Measurements from ENCODE around the gene ITPRIP. TPM values are rescaled to one million over a fixed set of nuclear protein-coding genes. Genes with fewer than 3 reads are reported as not detected.

The ITPRIP gene
- total and polyA plus RNA-seq, 10 donors, result 7.2 to 37.8 (median 28.2) TPM

- intact Hi-C loops (cut with DNase I; ENCODE audit: low total_unique reads), result no loop called here
- peak overlapping the region in 1 of 8 donors; percentile 89 for H3K27ac ChIP-seq
- no peak overlapping the region for H3K4me3 ChIP-seq
- H3K27me3 ChIP-seq (replicated peaks in 1 of 7), result no peaks in the 10 kb centered on the region
- no peaks in the 10 kb centered on the region for H3K9me3 ChIP-seq
- H3K4me1 ChIP-seq, result peaks cover 9 to 66% (median 45%) of the 10 kb centered on the region in 6 donors
- no peak for DNase-seq
- WGBS, 5 donors, result 63 to 79% (median 73%) methylated on average over 4 of the region's 4 CpGs
- H3K36me3 ChIP-seq, result no peaks in the 10 kb centered on the region
- no peak for TF ChIP-seq CTCF (IDR thresholded peaks at IDR 0.05 in 8 of 11, conservative IDR thresholded peaks at IDR 0.05 in 3 of 11)
- TF ChIP-seq POLR2AphosphoS5 (IDR thresholded peaks at IDR 0.05), result no peak
- TF ChIP-seq POLR2A (IDR thresholded peaks at IDR 0.05), result no peak
These were observed 9.2 kb upstream of the ITPRIP start for GRCh38 chr10:104347295-104348045.

- Histone ChIP-seq H3K27me3 (replicated peaks in 1 of 7) (no peaks in the 10 kb centered on the region), H3K36me3 (no peaks in the 10 kb centered on the region), H3K9me3 (no peaks in the 10 kb centered on the region), H3K27ac (peak overlapping the region in 4 of 8 donors; percentile 14 to 72 (median 46)), H3K4me3 (no peak overlapping the region), H3K4me1 (peaks cover 9 to 51% (median 32%) of the 10 kb centered on the region in 6 donors)
- no peak for TF ChIP-seq POLR2A (IDR thresholded peaks at IDR 0.05)
- no peak for TF ChIP-seq POLR2AphosphoS5 (IDR thresholded peaks at IDR 0.05)
- no peak for TF ChIP-seq CTCF (IDR thresholded peaks at IDR 0.05 in 8 of 11, conservative IDR thresholded peaks at IDR 0.05 in 3 of 11)
- no peak for DNase-seq
- WGBS, 5 donors, result 33 to 40% (median 34%) methylated on average over 4 of the region's 4 CpGs
- intact Hi-C loops (cut with DNase I; ENCODE audit: low total_unique reads), result no loop called here
These were observed 7.7 kb upstream of the ITPRIP start for GRCh38 chr10:104345941-104346340.

- no peak for TF ChIP-seq POLR2A (IDR thresholded peaks at IDR 0.05)
- no peak for TF ChIP-seq POLR2AphosphoS5 (IDR thresholded peaks at IDR 0.05)
- no peak for TF ChIP-seq CTCF (IDR thresholded peaks at IDR 0.05 in 8 of 11, conservative IDR thresholded peaks at IDR 0.05 in 3 of 11)
- Histone ChIP-seq H3K9me3 (no peaks in the 10 kb centered on the region), H3K27me3 (replicated peaks in 1 of 7) (no peaks in the 10 kb centered on the region), H3K27ac (peak overlapping the region in 2 of 8 donors; percentile 37 to 72), H3K4me1 (peaks cover 9 to 50% (median 29%) of the 10 kb centered on the region in 6 donors), H3K36me3 (no peaks in the 10 kb centered on the region), H3K4me3 (no peak overlapping the region)
- intact Hi-C loops (cut with DNase I; ENCODE audit: low total_unique reads), result no loop called here
- no peak for DNase-seq
These were observed 7.2 kb upstream of the ITPRIP start for GRCh38 chr10:104345515-104345914.

- peaks cover 4 to 50% (median 28%) of the 10 kb centered on the region in 6 donors for H3K4me1 ChIP-seq
- no peaks in the 10 kb centered on the region for H3K9me3 ChIP-seq
- H3K36me3 ChIP-seq, result no peaks in the 10 kb centered on the region
- intact Hi-C loops (cut with DNase I; ENCODE audit: low total_unique reads), result no loop called here
- H3K27me3 ChIP-seq (replicated peaks in 1 of 7), result no peaks in the 10 kb centered on the region
- no peak for DNase-seq
- WGBS, 5 donors, result 94 to 100% (median 97%) methylated on average over 1 of the region's 1 CpG
- no peak overlapping the region for H3K4me3 ChIP-seq
- no peak for TF ChIP-seq CTCF (IDR thresholded peaks at IDR 0.05 in 8 of 11, conservative IDR thresholded peaks at IDR 0.05 in 3 of 11)
- no peak for TF ChIP-seq POLR2AphosphoS5 (IDR thresholded peaks at IDR 0.05)
- TF ChIP-seq POLR2A (IDR thresholded peaks at IDR 0.05), result no peak
- peak overlapping the region in 1 of 8 donors; percentile 70 for H3K27ac ChIP-seq
These were observed 6.0 kb upstream of the ITPRIP start for GRCh38 chr10:104344219-104344618.

All from spleen (tissue), 11 donors.